Head of caudate nucleus (tissue), 42 donors: ENCODE measurements around the gene RTP2.
A peak's percentile ranks its signal among the peaks of the same experiment; 100 is the strongest.
"Not testable (repeated sequence)": the region's sequence is repeated elsewhere in the genome, so short reads cannot be mapped to it uniquely, and the experiment has no call there.

Experiments
- DNase-seq, 42 donors: peaks; one replicate each; pipeline versions ENCODE4 v3.0.0 to v3.0.0-alpha.2; 2020 to 2021; ENCODE audit warnings: mixed read lengths in 7 of 42
- intact Hi-C: fragments of 100-400 bp; cut with DNase I; formaldehyde crosslinking; loops from one replicate; pipeline ENCODE4 v1.15.0; 2022

Gene RTP2

DNA sequence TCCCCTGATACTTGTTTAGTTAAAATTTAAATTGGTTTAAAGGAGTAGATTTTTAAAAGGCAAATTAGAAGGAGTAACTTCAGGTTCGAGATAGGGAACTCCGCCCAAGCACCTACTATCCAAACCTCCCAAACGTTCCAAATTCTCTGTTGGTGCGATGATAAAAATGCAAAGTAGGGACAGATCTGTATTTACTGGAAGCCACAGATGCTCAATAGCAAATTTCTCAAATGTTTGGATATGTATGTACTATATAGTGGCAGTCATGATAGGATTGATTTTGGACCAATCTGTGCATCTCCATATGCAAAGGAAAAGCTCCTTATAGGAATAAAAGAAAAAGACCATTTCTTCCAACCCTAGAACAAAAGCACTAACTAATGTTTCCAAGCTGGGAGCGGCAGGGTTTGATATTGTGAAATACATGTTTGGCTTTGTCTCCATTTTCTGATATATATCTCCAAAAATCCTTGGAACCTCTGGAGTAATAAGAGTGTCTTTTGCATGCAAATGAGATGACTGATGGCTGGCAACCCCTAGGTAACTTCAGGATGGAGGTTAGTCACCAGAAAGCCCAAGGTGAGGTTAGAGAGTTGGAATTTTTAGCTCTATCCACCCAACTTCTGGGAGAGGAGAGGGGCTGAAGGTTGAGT, 15.6 kb downstream of the RTP2 start:
- intact Hi-C loops: no loop called here
- DNase-seq: no peak

DNA sequence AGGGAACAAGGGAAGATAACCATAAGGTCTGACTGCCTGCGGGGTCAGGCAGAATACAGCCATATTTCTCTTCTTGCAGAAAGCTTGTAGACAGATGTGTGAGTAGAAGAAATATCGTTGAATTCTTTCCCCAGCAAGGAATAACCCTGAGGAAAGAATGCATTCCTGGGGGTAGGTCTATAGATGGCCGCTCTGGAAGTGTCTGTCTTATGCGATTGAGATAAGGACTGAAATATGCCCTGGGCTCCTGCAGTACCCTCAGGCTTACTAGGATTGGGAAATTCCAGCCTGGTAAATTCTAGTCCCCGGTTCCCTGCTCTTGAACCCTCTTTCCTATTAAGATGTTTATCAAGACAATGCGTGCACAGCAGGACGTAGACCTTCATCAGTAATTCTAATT, 16.4 kb downstream of the RTP2 start:
- intact Hi-C loops: no loop called here
- DNase-seq: no peak

DNA sequence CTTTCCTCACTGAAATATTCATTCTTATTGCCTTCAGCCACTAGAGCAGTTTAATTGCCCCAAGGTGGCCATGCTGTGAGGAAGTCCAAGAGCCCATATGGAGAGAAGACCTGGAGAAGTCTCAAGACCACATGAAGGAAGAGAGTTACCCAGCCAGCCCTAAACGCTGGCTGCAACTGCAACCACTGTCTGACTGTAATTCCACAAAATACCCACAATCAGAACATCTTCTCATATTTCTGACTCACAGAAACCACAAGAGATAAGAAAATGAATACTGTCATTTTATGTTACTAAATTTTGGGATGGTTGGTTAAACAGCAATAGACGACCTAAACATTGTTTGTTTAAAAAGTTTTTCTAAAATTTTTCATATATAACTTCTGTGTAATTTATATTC, 17.5 kb downstream of the RTP2 start:
- DNase-seq: no peak
- intact Hi-C loops: loop anchor here (5.0 kb wide), 1 partner anchor 463 kb away; no protein-coding TSS in a partner anchor

DNA sequence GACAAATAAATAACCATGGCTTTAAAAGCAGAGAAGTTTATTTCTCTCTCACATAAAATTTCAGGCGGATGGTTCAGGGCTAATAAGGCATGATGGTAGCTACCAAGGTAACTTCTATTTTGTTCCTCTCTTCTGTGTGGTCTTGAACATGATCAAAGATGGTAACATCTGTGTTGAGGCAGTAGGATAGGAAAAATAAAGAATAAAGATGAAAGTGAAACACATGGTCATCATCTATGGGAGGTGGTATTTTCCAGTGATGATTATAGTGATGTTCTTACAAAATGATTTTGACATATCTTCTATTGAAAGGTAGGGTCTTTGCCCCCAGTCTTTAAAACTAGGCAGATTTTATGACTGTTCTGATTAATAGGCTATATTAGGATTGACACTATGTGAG, 17.9 kb downstream of the RTP2 start:
- no peak for DNase-seq
- intact Hi-C loops: loop anchor here (5.0 kb wide), 1 partner anchor 462 kb away; no protein-coding TSS in a partner anchor

DNA sequence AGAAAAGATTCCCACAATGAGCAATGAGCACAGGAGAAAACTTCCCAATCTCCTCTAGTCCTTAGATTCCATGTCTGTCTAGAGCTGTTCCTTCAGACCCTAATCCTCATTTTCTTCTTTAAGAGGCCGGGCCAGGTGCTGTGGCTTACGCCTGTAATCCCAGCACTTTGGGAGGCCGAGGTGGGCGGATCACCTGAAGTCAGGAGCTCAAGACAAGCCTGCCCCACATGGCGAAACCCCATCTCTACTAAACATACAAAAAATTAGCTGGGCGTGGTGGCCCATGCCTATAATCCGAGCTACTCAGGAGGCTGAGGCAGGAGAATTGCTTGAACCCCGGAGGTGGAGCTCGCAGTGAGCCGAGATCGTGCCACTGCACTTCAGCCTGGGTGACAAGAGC, 20.6 kb downstream of the RTP2 start:
- DNase-seq: not testable (repeated sequence)
- intact Hi-C loops: loop anchor here (5.0 kb wide), 1 partner anchor 459 kb away; no protein-coding TSS in a partner anchor

DNA sequence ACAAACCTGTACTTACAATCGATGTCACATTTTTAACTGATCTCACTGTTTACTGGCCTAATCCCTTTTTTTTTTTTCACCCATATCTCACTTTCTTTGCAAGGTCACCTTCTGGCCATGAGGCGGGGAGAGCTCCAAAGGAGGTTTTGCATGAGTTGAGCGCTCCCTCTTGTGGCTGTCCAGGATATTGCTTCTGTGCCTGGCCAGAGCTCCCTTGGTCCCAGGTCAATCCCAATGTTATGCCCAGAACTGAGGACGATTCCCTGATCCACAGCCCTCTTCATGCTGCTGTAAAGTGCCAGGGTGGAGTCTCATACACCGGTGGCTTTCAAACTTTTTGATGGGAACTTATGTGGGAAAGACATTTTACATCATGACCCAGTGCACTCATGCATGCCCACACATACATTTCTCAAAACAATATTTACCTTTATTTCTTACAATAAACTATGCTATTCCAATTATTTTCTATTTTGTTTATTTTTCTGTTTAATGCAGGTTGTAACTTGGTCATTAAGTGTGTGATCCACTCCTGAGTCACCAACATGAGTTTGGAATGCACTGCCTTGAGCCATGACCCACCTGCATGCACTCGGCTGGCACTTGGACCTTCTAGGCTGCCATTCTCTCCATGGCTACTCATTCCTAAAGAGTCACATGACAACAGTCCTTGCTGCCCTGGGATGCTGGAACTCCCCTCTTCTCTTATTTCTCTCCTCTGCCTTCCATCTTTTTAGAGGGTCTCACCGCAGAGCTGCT, 22.5 kb downstream of the RTP2 start:
- intact Hi-C loops: loop anchor here (2.0 to 5.0 kb wide), 2 partner anchors 361 to 458 kb away; no protein-coding TSS in a partner anchor
- DNase-seq: peak; percentile 43 to 92 (median 82)

DNA sequence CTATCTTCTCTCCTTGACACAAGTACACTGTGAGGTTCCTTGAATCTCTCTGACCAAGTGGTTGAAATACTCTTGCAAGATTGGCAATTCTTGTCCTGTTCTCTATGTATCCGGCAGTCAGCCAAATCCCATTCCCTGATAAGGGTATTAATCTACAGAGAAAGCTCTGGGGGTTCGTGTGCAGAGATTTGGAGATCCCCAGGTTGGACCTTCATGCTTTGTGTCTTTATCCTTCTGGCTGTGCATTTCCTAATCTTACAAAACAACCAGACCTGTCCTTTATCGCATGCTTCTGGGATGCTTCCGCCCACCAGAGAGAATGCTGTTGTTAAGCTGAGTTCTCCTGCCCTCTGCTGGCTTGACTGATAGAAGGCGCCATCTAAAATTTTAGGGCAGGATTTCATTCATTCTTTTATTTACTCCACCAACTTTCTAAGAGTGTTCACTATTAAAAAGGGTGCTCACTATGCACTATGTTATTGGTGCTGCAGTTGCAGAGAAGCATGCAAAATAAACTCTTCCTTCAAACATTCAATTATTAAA, 23.6 kb downstream of the RTP2 start:
- DNase-seq: peak in 40 of 42 donors; percentile 8 to 79 (median 54)
- intact Hi-C loops: loop anchor here (2.0 kb wide), 1 partner anchor 360 kb away; no protein-coding TSS in a partner anchor

DNA sequence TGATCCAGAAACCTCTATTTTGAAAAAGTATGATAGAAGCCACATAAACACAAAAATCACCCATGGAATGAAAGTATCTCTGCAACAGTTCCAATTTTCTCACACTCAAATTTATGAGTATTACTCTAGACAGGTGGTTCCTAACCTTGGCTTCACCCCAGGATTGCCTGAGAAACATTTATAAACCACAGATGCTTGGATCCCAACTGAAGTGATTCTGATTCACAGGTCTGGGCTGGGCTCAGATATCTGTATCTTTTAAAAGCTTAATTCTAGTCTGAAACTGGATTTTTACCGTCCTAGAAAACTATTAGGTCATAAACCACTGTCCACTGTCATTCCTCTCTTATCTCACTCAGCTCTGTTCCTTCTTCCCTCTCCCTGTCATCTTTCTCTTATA, 24.8 kb downstream of the RTP2 start:
- intact Hi-C loops: loop anchor here (2.0 kb wide), 1 partner anchor 359 kb away; no protein-coding TSS in a partner anchor
- DNase-seq: no peak

DNA sequence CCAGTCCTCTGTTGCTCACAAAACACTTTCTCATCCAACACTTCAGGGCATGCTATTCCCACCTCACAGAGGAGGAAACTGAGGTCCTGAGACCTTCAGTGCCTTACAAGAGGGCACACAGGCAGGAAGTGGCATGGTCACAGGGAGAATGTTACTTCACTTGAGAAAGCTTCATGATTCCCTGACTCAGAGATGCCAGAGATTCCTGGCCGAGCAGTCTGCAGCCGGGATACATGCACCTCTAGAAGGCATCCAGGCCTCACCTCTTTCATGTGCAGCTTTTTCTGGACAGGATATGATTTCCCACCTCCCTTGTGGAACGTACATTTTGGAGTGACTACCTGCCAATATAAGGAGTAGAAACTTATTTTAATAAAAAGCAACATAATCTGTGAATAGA, 29.3 kb downstream of the RTP2 start:
- no peak for DNase-seq
- intact Hi-C loops: no loop called here

DNA sequence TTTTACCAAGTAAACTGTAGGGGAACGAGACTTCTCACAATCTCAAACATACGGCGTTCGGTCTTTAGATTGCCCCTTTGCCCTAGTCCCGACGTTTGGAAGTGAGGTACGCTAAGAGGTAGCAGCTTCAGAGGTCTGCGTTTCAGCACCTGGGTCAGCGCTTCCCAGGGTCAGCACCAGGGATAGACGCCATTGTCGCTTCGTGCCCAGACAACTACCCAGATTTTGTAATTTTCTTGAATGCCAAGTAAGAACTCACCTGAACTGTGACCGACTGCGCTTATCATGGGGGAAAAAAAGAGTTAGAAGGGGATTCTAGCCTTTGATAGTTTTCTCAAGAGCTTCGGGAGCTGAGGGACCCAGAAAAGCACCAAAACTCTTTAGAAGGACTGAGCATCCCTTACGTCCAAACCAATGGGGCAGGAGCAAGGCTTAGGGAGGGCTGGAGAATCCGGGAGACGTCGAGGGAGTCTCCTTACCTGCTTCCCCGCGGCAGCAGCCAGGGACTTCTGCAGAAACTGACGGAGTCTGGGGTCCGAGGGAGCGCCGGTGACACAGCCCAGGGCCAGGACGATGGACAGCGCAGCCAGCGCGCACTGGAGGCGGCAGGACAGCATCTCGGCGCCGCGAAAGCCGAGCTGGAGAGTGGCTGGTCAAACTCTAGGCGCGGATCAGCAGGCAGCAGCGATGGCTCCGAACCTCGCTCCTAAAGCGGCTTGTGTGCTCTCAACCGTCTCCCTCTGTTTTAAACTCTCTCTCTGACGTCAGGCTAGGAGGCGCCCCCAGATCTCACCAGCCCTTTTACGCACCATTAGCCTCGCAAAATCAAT, 32.5 kb downstream of the RTP2 start, which contains the start of gene SST:
TSS of gene SST (minus strand) at position 720 of the 830 bp plus-strand sequence. CDS start at position 617, 103 bp downstream.
- DNase-seq: peak in 28 of 42 donors; percentile 5 to 73 (median 27)
- intact Hi-C loops: no loop called here

DNA sequence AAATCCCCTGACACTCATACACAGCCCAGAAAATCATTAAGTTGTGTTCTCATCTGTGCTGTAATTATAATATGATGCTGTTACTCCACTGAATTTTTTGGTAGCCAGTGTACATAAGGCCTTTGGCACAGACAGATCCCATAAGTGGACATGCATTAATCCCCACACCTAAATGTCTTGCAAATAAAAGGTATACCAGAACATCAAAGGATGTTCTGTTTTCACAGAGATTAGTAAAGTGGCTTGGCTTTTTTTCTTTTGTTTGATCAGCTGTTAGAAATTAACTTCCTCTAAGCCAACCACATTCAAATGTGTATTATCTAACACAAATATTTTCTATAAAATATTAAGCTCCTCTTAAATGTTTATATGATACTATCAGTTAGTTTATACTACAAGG, 34.8 kb downstream of the RTP2 start:
- no peak for DNase-seq
- intact Hi-C loops: no loop called here

DNA sequence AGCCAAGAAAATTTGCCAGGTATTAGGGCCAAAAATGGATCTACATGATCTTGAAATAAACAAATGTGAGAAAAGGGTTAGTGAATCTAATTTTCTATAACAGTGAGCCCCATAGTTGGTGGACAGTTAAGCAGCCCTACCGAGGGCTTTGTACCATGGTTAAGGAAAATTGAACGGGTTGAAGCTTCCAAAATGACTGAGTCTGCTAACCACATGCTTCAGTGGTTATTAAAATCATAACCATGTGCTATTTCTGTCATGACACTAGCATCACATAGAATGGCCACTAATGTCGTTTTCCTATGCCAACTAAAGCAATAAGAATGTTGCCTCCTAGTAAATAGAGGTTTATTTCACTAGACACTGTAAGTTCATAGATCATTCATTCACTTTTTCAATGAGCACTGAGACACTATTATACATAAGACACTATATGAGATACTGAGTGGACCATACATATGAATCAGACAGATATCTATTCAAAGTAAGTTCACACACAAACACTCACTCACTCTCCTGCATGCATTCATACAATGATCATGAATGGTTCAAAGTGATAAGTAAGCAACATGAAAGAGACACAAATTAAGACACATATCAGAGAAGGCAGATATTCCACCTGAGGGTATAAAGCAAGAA, 36.5 kb downstream of the RTP2 start:
- intact Hi-C loops: no loop called here

DNA sequence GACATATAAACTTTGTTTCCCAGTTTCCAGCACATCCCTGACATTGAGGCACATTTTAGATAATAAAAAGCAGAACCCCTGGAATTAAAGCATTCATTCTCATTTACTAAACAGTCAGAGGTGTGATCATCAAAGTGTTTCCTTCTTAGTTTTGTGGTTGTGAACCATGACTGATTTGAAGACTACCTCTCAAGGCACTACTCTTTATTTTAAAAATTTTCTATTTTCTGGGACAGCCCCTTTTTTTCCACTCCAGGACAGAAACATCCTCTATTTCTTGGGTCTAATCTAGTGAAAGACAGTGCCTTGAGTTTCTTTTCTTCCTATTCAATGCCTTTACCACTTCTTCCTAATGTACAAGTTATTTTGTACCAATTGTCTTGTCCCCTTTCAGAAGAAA, 37.3 kb downstream of the RTP2 start:
- intact Hi-C loops: no loop called here
- no peak for DNase-seq

More for the DNA sequence above, 36.5 kb downstream of the RTP2 start:
- no peak for DNase-seq

DNA sequence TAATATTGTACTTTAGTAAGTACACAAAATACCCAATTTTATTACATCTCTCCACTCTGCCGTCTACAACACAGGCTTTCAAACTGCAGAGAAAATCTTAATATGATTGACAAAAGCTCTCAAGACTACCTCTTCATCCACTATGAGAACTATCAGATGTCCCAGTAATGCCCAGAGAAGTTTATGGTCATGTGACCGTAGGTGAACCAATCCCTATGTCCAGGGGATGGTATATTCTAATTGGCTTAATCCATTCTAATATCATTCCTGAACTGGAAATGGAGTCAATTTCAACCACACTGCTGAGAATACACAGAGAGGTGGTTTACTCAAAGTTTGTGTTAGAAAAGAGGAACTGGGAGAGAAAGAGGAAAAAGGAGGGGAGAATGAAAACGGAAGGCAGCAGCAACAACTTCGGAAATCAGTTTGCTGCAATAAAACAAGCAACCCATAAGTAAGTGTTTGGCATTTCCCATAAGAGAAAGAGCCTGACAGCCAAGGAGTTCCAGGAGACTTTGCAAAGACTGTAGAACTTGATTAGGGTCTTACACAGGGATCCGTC, 39.4 kb downstream of the RTP2 start:
- DNase-seq: no peak
- intact Hi-C loops: no loop called here

DNA sequence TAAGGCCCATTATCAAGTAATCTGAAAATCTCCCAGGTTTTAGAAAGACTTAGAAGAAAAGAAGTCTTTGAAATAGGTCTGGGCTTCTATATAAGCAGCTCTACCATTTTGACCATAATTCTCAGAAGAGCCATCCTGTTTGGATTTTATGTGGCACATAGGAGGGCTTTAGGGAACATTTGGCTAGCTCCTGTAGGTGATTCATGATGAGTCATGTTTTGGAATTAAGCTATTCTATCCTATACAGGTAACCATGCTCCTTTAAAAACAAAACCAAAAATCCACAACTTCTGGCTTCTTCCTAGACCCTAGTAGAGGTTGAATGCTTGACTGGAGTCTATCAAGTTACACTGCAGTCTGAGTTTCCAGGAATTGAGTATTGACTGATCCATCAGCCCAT, 41.1 kb downstream of the RTP2 start:
- DNase-seq: no peak
- intact Hi-C loops: no loop called here

DNA sequence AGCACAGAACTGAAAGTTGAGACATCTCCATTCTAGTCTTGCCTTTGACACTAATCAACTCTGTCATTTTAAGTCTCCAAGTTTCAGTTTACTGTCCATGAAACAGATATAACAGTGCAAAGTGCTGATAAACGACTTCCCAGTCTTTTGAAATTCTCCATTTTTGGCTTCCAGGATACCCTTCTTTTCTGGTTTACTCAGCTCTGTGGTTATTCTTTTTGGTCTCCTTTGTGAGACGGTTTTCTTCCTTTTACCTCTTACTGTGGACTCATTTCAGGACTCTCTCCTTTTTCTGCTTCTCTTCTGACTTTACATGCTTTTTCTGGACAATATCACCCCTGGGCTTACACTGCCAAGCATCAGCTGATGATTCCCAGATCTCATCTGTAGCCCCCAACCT, 51.1 kb downstream of the RTP2 start:
- DNase-seq: no peak
- intact Hi-C loops: no loop called here
